Neural crest cell (in vitro differentiated cells): Measurements from ENCODE around the gene TAS1R3. TPM values are rescaled to one million over a fixed set of nuclear protein-coding genes. Genes with fewer than 3 reads are reported as not detected.
A peak's percentile ranks its signal among the peaks of the same experiment; 100 is the strongest.

Source experiments
- DNase-seq: peaks from one replicate; pipeline ENCODE4 v3.0.0; 2021; ENCODE audit warnings: low read depth, mixed read lengths, low spot score
- H3K27ac Mint-ChIP-seq: one replicate; pipeline ENCODE4 v1.8.0; 2021; ENCODE audit warnings: mild to moderate bottlenecking, mixed read lengths; ENCODE audit not compliant: unreplicated experiment
- H3K27me3 Mint-ChIP-seq: 2 replicates; pipeline ENCODE4 v1.8.0; 2021; ENCODE audit warnings: low read depth, mild to moderate bottlenecking, mixed read lengths
- H3K36me3 Mint-ChIP-seq: 2 replicates; pipeline ENCODE4 v1.8.0; 2021; ENCODE audit warnings: low read depth, mild to moderate bottlenecking, mixed read lengths
- H3K4me1 Mint-ChIP-seq: 2 replicates; pipeline ENCODE4 v1.8.0; 2021; ENCODE audit warnings: mixed read lengths
- H3K4me3 Mint-ChIP-seq: one replicate; pipeline ENCODE4 v1.8.0; 2021; ENCODE audit warnings: mild to moderate bottlenecking, mixed read lengths
- H3K9me3 Mint-ChIP-seq: 2 replicates; pipeline ENCODE4 v1.8.0; 2021; ENCODE audit warnings: mixed read lengths
- CTCF ChIP-seq: fragments of 200-600 bp; sonication (generic); conservative IDR thresholded peaks from 2 replicates; pipeline ENCODE4 v1.5.0; 2021; ENCODE audit warnings: antibody characterized with exemption, mild to moderate bottlenecking
- total RNA-seq: library from RNA; stranded (reverse); gene quantifications from 2 replicates; pipeline ENCODE4 v1.2.1, GENCODE V29; 2021

The TAS1R3 gene
- total RNA-seq, 1 donor from 2014 or later: 0.68 TPM

GRCh38 chr1:1322952-1323351 lies 8.1 kb upstream of the TAS1R3 start:
- no peak overlapping the region for H3K27ac Mint-ChIP-seq
- H3K27me3 Mint-ChIP-seq: no peaks in the 10 kb centered on the region
- DNase-seq: no peak
- no peaks in the 10 kb centered on the region for H3K36me3 Mint-ChIP-seq
- no peaks in the 10 kb centered on the region for H3K9me3 Mint-ChIP-seq
- H3K4me3 Mint-ChIP-seq: peak overlapping the region; percentile 87
- TF ChIP-seq CTCF: no peak
- H3K4me1 Mint-ChIP-seq: peaks cover 14% of the 10 kb centered on the region

DNA sequence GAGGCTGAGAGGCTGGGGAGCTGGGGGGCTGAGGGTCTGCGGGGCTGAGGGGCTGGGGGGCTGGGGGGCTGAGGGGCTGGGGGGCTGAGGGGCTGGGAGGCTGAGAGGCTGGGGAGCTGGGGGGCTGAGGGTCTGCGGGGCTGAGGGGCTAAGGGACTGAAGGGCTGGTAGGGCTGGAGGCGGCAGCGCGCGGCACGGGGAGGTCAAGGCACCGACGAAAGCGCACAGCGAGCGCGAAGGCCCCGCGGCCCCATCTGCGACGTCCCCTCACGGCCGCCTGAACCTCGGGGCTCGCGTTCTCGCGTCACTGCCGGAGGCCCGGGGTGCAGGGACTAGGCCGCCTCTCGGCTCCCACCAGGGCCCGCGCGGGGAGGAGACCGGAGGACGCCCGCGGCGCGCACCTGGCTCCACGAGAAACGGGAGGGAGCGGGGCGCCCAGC lies 7.0 kb upstream of the TAS1R3 start:
- H3K4me3 Mint-ChIP-seq: peak overlapping the region; percentile 88
- H3K27me3 Mint-ChIP-seq: no peaks in the 10 kb centered on the region
- H3K9me3 Mint-ChIP-seq: no peaks in the 10 kb centered on the region
- no peak overlapping the region for H3K27ac Mint-ChIP-seq
- peaks cover 14% of the 10 kb centered on the region for H3K4me1 Mint-ChIP-seq
- TF ChIP-seq CTCF: no peak
- DNase-seq: no peak
- no peaks in the 10 kb centered on the region for H3K36me3 Mint-ChIP-seq

DNA sequence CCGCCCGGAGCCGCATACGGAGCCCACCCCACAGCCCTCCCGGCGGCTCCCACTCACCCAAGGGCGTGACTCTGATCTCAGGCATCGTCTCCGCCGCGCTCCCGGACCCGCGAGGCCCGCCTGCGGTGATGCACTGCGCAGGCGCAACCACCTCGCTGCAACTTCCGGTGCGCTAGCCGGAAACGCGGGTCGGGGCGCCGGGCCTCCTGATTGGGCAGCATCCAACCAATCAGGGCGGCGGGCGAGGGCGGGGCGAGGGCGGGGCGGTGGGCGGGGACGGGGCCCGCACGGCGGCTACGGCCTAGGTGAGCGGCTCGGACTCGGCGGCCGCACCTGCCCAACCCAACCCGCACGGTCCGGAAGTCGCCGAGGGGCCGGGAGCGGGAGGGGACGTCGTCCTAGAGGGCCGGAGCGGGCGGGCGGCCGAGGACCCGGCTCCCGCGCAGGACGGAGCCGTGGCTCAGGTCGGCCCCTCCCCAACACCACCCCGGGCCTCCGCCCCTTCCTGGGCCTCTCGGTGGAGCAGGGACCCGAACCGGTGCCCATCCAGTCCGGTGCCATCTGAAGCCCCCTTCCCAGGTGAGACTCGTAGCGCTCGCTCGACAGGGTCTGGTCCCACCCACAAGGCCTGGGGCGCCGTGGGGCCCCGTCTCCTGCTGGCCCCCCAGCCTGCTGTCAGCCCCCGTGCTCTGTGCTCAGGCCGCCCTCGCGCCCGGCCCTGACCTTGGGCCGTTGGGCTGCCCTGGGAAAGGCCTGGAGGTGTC lies 6.4 kb upstream of the TAS1R3 start, which contains the start of the genes CPTP and INTS11:
Gene CPTP, plus strand, starts transcription at position 279 of the 764 bp plus-strand sequence. CDS start 2,109 bp downstream, outside the sequence.
Gene INTS11, minus strand, starts transcription at position 137 of the 764 bp plus-strand sequence. Its CDS starts 52 bp downstream, at position 85.
- no peak for TF ChIP-seq CTCF
- Mint-ChIP-seq H3K9me3 (no peaks in the 10 kb centered on the region), H3K27ac (peak within 1 kb of the TSS; percentile 93), H3K36me3 (no peaks in the 10 kb centered on the region), H3K4me3 (peak within 1 kb of the TSS; percentile 88), H3K27me3 (no peaks in the 10 kb centered on the region), H3K4me1 (peaks cover 12% of the 10 kb centered on the region)
- peak; percentile 95 for DNase-seq

- Mint-ChIP-seq H3K9me3 (no peaks in the 10 kb centered on the region), H3K4me1 (peaks cover 15% of the 10 kb centered on the region), H3K4me3 (peak overlapping the region; percentile 78), H3K27ac (no peak overlapping the region), H3K36me3 (peaks cover 2% of the 10 kb centered on the region), H3K27me3 (no peaks in the 10 kb centered on the region)
- no peak for DNase-seq
- no peak for TF ChIP-seq CTCF
These were observed 5.6 kb upstream of the TAS1R3 start for GRCh38 chr1:1325288-1326074.

DNA sequence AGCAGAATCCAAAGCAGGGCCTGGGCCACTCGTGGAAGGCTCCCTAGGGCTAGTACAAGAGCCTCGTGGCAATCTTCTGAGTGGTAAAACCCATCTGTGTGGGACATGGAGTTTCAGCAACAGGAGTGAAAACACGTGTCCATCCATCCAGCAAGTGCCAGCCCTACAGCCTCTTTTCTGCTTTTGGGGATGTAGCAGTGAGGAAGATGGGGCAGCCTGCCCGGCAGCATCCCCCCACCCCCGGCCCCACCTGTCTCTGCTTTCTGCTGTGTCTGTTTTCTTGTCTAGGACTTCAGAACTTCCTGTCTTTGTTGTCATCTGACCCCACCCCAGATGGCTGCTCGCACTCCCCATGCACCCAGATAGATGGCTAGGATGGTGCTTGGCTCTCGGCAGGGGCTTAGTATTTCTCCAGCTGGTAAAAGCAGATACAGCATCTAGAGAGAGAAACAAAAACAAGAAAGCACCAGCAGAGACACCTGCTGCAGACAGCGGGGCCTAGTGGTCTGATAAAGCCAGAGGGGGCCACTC lies 4.9 kb upstream of the TAS1R3 start:
- no peaks in the 10 kb centered on the region for H3K9me3 Mint-ChIP-seq
- no peaks in the 10 kb centered on the region for H3K27me3 Mint-ChIP-seq
- peaks cover 15% of the 10 kb centered on the region for H3K4me1 Mint-ChIP-seq
- peak overlapping the region; percentile 70 for H3K4me3 Mint-ChIP-seq
- TF ChIP-seq CTCF: no peak
- peaks cover 2% of the 10 kb centered on the region for H3K36me3 Mint-ChIP-seq
- H3K27ac Mint-ChIP-seq: no peak overlapping the region
- DNase-seq: no peak
